HG02610 (cell line): Measurements from ENCODE around the gene PHACTR4.
A peak's percentile ranks its signal among the peaks of the same experiment; 100 is the strongest.
"Not testable (repeated sequence)": the region's sequence is repeated elsewhere in the genome, so short reads cannot be mapped to it uniquely, and the experiment has no call there.

Source experiments
- ATAC-seq: cut with Tn5 transposase; IDR thresholded peaks from one replicate; pipeline ENCODE4 v1.9.1; 2021; ENCODE audit warnings: mild to moderate bottlenecking, moderate library complexity; ENCODE audit not compliant: unreplicated experiment

Gene PHACTR4

GRCh38 chr1:28369371-28370238, at the start of gene PHACTR4:
TSS of gene PHACTR4 (plus strand) at chr1:28369740. CDS start at chr1:28407448, 37,708 bp downstream.
- peak; percentile 88 for ATAC-seq

- no peak for ATAC-seq
Measured at GRCh38 chr1:28322194-28322593, 47.3 kb upstream of the PHACTR4 start.

GRCh38 chr1:28323720-28324119, 45.8 kb upstream of the PHACTR4 start:
- ATAC-seq: no peak

DNA sequence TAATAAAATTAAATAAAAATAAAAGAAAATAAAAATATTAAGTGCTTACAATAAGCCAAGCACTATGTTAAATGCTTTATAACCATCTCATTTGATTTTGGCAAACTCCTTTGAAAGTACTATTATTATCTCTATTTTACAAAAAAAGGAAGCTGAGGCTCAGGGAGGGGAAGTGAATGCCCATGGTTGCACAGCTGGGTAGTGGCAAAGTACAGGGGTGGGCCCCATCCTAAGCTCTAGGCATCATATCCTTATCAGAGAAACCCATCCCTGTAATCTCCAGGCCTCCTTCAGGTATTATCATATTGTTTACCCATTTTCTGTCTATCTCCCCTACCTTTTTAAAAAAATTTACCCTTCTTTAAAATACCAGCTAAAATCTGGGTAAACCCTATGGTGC, 43.0 kb upstream of the PHACTR4 start:
- no peak for ATAC-seq

DNA sequence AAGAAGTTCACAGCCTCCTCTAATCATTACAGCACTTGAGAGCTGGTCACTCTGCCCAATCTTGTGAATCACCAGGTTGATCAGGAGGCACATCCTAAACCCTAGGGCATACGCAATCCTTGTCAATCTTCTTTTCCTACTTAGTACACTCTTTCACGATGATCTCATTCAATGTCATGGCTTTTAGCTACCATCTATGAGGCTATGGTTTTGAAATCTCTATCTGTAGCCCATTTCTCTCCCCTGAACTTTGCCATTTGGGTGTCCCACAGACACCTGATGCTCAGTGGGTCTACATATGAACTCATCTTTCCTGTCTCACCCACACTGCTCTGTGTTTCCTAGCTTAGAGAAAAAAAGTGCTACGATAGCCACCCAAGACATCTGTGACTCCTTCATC, 42.6 kb upstream of the PHACTR4 start:
- no peak for ATAC-seq

- ATAC-seq: not testable (repeated sequence)
Measured at GRCh38 chr1:28327431-28327830, 42.1 kb upstream of the PHACTR4 start.

DNA sequence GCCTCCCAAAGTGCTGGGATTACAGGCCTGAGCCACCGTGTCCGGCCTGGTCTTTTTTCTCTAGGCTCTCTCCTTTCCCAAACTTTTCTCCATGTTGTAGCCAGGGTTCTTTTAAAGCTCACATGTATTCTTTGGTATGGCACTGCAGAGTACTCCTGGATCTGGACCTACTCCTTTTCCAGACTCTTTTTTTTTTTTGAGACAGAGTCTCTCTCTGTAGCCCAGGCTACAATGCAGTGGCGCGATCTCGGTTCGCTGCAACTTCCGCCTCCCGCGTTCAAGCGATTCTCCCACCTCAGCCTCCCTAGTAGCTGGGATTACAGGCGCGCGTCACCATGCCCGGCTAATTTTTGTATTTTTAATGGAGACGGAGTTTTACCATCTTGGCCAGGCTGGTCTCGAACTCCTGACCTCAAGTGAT, 41.3 kb upstream of the PHACTR4 start:
- no peak for ATAC-seq

DNA sequence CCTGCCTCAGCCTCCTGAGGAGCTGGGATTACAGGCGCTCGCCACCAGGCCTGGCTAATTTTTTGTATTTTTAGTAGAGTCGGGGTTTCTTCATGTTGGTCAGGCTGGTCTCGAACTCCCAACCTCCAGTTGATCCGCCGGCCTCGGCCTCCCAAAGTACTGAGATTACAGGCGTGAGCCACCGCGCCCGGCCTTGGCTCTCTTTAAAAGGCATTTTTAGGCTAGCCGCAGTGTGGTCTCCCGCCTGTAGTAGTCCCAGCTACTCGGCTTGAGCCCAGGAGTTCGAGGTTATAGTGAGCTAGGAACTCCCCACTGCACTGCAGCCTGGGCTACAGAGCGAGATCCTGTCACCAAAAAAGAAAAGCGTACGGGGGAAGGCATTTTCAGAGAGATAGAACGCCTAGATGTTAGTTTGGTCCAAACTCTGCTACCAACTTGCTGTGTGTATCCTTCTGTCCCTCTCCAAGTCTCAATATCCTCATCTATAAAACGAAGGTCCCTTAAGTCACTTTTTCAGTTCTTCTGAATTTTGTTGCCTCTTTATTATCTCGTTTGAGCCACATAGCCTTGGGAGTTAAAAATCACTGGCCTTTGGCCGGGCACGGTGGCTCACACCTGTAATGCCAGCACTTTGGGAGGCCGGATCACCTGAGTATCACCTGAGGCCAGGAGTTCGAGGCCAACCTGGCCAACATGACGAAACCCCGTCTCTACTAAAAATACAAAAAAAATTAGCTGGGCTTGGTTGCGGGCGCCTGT, 40.0 kb upstream of the PHACTR4 start:
- ATAC-seq: no peak

- no peak for ATAC-seq
Measured at GRCh38 chr1:28338897-28339296, 30.6 kb upstream of the PHACTR4 start.

- no peak for ATAC-seq
Measured at GRCh38 chr1:28339551-28339950, 30.0 kb upstream of the PHACTR4 start.

GRCh38 chr1:28340221-28340974, 29.1 kb upstream of the PHACTR4 start:
- no peak for ATAC-seq

DNA sequence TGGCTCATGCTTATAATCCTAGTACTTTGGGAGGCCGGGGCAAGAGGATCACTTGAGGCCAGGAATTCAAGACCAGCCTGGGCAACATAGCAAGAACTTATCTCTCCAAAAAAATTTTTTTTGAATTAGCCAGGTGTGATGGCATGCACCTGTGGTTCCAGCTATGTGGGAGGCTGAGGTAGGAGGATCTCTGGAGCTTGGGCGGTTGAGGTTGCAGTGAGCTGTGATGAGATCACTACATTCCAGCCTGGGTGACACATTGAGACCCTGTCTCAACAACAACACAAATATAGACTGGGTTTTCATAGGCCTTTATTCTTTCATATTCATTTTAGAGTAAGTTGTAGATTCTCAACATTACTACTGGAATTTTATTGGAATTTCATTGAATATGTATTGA, 27.9 kb upstream of the PHACTR4 start:
- ATAC-seq: no peak

- ATAC-seq: no peak
Measured at GRCh38 chr1:28343405-28343804, 26.1 kb upstream of the PHACTR4 start.

DNA sequence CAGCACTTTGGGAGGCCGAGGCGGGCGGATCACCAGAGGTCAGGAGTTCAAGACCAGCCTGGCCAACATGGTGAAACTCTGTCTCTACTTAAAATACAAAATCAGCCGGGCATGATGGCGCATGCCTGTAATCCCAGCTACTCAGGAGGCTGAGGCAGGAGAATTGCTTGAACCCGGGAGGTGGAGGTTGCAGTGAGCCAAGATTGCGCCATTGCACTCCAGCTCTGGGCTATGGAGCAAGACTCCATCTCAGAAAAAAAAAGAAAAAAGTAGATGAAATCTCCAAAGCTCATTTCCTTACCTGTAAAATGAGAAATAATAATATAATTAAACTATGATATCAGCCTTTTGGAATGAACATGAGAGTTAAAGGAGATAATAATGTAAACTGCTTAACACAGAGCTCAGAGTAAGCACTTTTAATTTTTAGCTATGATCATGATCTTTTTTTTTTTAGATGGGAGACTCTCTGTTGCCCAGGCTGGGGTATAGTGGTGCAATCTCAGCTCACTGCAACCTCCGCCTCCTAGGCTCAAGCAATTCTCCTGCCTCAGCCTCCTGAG, 16.2 kb upstream of the PHACTR4 start:
- ATAC-seq: not testable (repeated sequence)

GRCh38 chr1:28354121-28354520, 15.4 kb upstream of the PHACTR4 start:
- no peak for ATAC-seq

DNA sequence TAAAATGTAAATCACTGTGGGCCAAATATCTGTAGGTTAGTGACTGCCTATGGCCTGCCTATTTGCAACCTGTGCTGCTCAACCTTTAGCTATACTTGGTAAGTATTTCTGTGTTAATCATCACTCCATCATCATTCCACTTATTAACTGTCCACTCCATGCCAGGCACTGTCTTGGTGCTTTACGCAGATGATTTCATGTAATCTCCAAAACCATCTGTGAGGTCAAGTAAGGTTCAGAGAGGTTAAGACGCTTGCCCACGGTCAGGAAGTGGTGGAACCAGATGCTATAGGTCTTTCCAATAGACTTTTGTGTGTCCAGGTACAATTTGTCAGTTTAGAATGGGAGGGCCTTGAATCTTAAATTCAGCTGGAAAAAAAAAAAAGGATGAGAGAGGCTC, 10.8 kb upstream of the PHACTR4 start:
- no peak for ATAC-seq

DNA sequence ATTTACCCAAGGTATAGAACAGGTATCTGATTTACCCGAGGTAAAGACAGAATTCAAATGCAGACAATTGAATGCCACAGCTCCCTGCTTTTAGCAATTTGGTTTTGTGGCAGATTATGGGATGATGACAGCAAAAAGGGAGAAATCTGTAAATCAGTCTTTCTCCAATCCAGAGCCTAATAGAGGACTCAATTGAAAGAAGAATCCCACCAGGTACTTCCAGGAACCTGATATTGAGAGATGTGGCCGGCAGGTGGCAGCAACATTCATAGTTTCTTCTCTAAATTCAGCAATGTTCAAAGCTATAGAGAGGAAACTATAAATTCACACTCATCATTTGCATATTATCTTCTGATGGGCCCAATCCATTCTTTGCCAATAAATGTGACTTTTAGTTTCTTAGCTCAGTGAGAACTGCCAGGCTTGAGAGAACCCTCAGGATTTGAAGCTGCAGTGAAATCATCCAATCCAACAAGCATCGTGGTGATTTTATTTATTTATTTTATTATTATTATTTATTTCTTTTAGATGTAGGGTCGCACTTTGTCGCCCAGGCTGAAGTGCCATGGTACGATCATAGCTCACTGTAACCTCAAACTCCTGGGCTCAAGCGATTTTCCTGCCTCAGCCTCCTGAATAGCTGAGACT, 9.8 kb upstream of the PHACTR4 start:
- no peak for ATAC-seq

DNA sequence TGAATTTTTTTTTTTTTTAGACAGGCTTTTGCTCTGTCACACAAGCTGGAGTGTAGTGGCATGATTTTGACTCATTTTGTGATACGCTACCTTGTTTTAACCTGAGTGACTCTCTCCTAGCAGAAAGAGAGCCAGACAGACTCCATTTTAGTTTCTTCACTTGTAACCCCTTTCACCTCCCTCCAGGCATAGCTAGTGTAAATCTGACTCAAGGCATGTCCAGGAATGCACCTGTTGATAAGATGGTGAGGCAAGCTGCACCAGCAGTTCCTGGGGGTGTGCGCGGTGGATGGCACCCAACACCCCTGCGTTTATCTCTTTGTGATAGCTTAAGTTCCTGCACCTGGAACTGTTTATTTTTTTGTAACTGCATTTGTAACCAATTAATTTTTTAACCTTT, 4.7 kb upstream of the PHACTR4 start:
- ATAC-seq: no peak

- ATAC-seq: no peak
Measured at GRCh38 chr1:28365864-28366263, 3.7 kb upstream of the PHACTR4 start.

- not testable (repeated sequence) for ATAC-seq
Measured at GRCh38 chr1:28368608-28369007, 932 bp upstream of the PHACTR4 start.
